HepG2 (cell line): ENCODE data around the gene NACC2. TPM values are rescaled to one million over a fixed set of nuclear protein-coding genes. Genes with fewer than 3 reads are reported as not detected.

Experiments
- EZH2 ChIP-seq: conservative IDR thresholded peaks from 2 replicates; pipeline ENCODE4 v1.6.1; 2012; ENCODE audit warnings: mild to moderate bottlenecking, low read depth, low read length, moderate library complexity
- FOXK2 ChIP-seq: fragments of 450-650 bp; IDR thresholded peaks from 2 replicates; pipeline ENCODE4 v1.6.1; 2016
- HMG20B ChIP-seq: conservative IDR thresholded peaks from 2 replicates; pipeline ENCODE4 v1.6.1; 2016; ENCODE audit warnings: missing genetic modification reagents, missing compliant biosample characterization
- HMGA1 ChIP-seq: sonication (generic); formaldehyde crosslinking; conservative IDR thresholded peaks from 2 replicates; pipeline ENCODE4 v1.4.0; 2020; ENCODE audit warnings: missing genetic modification reagents
- IKZF4 ChIP-seq: sonication (generic); formaldehyde crosslinking; IDR thresholded peaks from 2 replicates; pipeline ENCODE4 v1.5.1; 2020; ENCODE audit warnings: borderline replicate concordance, mild to moderate bottlenecking, low read depth, missing genetic modification reagents; ENCODE audit errors: not compliant biosample characterization
- KDM2A ChIP-seq: sonication (generic); formaldehyde crosslinking; IDR thresholded peaks from 2 replicates; pipeline ENCODE4 v1.4.0; 2020; ENCODE audit warnings: low read depth, missing genetic modification reagents, borderline replicate concordance
- KMT2B ChIP-seq: IDR thresholded peaks from 2 replicates; pipeline ENCODE4 v1.6.1; 2016; ENCODE audit warnings: missing genetic modification reagents, missing compliant biosample characterization
- PHB2 ChIP-seq: fragments of 450-650 bp; IDR thresholded peaks from 2 replicates; pipeline ENCODE4 v1.6.1; 2018; ENCODE audit not compliant: partially characterized antibody
- RBFOX2 ChIP-seq: fragments of 200-400 bp; formaldehyde crosslinking; IDR thresholded peaks from 2 replicates; pipeline ENCODE4 v1.6.1; 2017; ENCODE audit warnings: low read depth, mild to moderate bottlenecking, low read length
- REL ChIP-seq: sonication (generic); formaldehyde crosslinking; conservative IDR thresholded peaks from 2 replicates; pipeline ENCODE4 v1.8.0; 2022; ENCODE audit warnings: mild to moderate bottlenecking, missing genetic modification reagents, moderate library complexity
- SRSF4 ChIP-seq: fragments of 200-400 bp; formaldehyde crosslinking; IDR thresholded peaks from one replicate; pipeline ENCODE4 v1.6.1; 2018; ENCODE audit warnings: mild to moderate bottlenecking, low read depth, low read length, moderate library complexity; ENCODE audit not compliant: poor library complexity, severe bottlenecking
- ZBTB46 ChIP-seq: sonication (generic); formaldehyde crosslinking; IDR thresholded peaks from 2 replicates; pipeline ENCODE4 v1.4.0; 2020; ENCODE audit warnings: mild to moderate bottlenecking, missing genetic modification reagents, borderline replicate concordance
- ZNF101 ChIP-seq: sonication (generic); formaldehyde crosslinking; IDR thresholded peaks from 2 replicates; pipeline ENCODE4 v1.4.0; 2020; ENCODE audit warnings: mild to moderate bottlenecking, low read depth, missing genetic modification reagents, borderline replicate concordance
- ZNF180 ChIP-seq: sonication (generic); formaldehyde crosslinking; IDR thresholded peaks from 2 replicates; pipeline ENCODE4 v1.4.0; 2020; ENCODE audit warnings: low read depth, missing genetic modification reagents, borderline replicate concordance
- ZNF33B ChIP-seq: sonication (generic); formaldehyde crosslinking; IDR thresholded peaks from 2 replicates; pipeline ENCODE4 v1.5.1; 2020; ENCODE audit warnings: mild to moderate bottlenecking, missing genetic modification reagents
- ZNF615 ChIP-seq: sonication (generic); formaldehyde crosslinking; IDR thresholded peaks from 2 replicates; pipeline ENCODE4 v1.5.0; 2020; ENCODE audit warnings: mild to moderate bottlenecking, missing genetic modification reagents, borderline replicate concordance
- ZNF792 ChIP-seq: IDR thresholded peaks from 2 replicates; pipeline ENCODE4 v1.6.1; 2016
- polyA plus RNA-seq, 8 experiments: library from polyadenylated mRNA; depleted of rRNA in 3 of 8; stranded (reverse) in 7 of 8; unstranded in 1 of 8; fragments of >200 nt; fragmentation: Illumina TruSeq in 4 of 8; extraction: Trizol in 4 of 8; gene quantifications; 2 replicates each; pipeline versions ENCODE4 v1.2.1 to v1.2.3, GENCODE V29; 2011 to 2016; ENCODE audit warnings: low read depth in 4 of 8, missing spikeins in 1 of 8, mixed read lengths in 1 of 8; ENCODE audit not compliant: insufficient read depth in 1 of 8
- total RNA-seq, 5 experiments: library from RNA; depleted of rRNA; stranded (reverse); fragments of >200 nt; fragmentation: Illumina TruSeq; extraction: Trizol; gene quantifications; 2 replicates each; pipeline ENCODE4 v1.2.3, GENCODE V29; 2016; ENCODE audit warnings: low read depth in 1 of 5
- TF ChIP-seq, protein P1 (sequence below), 2 experiments: sonication (generic) in 1 of 2; formaldehyde crosslinking in 1 of 2; IDR thresholded peaks; 2 replicates each; pipeline versions ENCODE4 v1.4.0 to v1.6.1; 2016 to 2020; ENCODE audit warnings: borderline replicate concordance in 1 of 2, low read depth in 1 of 2, mild to moderate bottlenecking in 1 of 2, missing genetic modification reagents in 1 of 2
- TF ChIP-seq, protein P2 (sequence below): sonication (generic); formaldehyde crosslinking; IDR thresholded peaks from 2 replicates; pipeline ENCODE4 v1.4.0; 2020; ENCODE audit warnings: missing genetic modification reagents
- TF ChIP-seq, protein P3 (sequence below): sonication (generic); formaldehyde crosslinking; conservative IDR thresholded peaks from 2 replicates; pipeline ENCODE4 v1.8.1; 2023; ENCODE audit warnings: missing genetic modification reagents

NACC2 gene
- total and polyA plus RNA-seq, 2 of the 13 experiments (the other 11 are each of a cell fraction or from before 2014, with no cell fraction given) = 5.9 to 12.3 TPM

GRCh38 chr9:135990468-135991429 is 104.3 kb downstream of the NACC2 start (continued):
- TF ChIP-seq, protein P1, sequence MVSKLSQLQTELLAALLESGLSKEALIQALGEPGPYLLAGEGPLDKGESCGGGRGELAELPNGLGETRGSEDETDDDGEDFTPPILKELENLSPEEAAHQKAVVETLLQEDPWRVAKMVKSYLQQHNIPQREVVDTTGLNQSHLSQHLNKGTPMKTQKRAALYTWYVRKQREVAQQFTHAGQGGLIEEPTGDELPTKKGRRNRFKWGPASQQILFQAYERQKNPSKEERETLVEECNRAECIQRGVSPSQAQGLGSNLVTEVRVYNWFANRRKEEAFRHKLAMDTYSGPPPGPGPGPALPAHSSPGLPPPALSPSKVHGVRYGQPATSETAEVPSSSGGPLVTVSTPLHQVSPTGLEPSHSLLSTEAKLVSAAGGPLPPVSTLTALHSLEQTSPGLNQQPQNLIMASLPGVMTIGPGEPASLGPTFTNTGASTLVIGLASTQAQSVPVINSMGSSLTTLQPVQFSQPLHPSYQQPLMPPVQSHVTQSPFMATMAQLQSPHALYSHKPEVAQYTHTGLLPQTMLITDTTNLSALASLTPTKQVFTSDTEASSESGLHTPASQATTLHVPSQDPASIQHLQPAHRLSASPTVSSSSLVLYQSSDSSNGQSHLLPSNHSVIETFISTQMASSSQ (IDR thresholded peaks at IDR 0.05; ENCODE audit: low read depth) = no peak
- TF ChIP-seq, protein P1 (CRISPR knock-in tag; IDR thresholded peaks at IDR 0.05; ENCODE audit: borderline replicate concordance) = no peak
- TF ChIP-seq HMGA1 (CRISPR knock-in tag) = no peak
- TF ChIP-seq ZNF33B (CRISPR knock-in tag) = 0 out of 2 replicates have a peak, but pooled peaks have one; percentile 58
- TF ChIP-seq EZH2 = no peak
- TF ChIP-seq ZNF180 (CRISPR knock-in tag) = no peak
- no peak for TF ChIP-seq ZNF101 (CRISPR knock-in tag)
- no peak for TF ChIP-seq HMG20B (CRISPR knock-in tag)
- no peak for TF ChIP-seq RBFOX2
- TF ChIP-seq, protein P2, sequence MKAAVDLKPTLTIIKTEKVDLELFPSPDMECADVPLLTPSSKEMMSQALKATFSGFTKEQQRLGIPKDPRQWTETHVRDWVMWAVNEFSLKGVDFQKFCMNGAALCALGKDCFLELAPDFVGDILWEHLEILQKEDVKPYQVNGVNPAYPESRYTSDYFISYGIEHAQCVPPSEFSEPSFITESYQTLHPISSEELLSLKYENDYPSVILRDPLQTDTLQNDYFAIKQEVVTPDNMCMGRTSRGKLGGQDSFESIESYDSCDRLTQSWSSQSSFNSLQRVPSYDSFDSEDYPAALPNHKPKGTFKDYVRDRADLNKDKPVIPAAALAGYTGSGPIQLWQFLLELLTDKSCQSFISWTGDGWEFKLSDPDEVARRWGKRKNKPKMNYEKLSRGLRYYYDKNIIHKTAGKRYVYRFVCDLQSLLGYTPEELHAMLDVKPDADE (CRISPR knock-in tag) = no peak
- TF ChIP-seq KMT2B (CRISPR knock-in tag) = no peak
- TF ChIP-seq ZNF615 = no peak
- TF ChIP-seq REL (CRISPR knock-in tag) = no peak
- TF ChIP-seq KDM2A = no peak
- TF ChIP-seq PHB2 = no peak
- no peak for TF ChIP-seq IKZF4 (CRISPR knock-in tag)
- TF ChIP-seq, protein P3, sequence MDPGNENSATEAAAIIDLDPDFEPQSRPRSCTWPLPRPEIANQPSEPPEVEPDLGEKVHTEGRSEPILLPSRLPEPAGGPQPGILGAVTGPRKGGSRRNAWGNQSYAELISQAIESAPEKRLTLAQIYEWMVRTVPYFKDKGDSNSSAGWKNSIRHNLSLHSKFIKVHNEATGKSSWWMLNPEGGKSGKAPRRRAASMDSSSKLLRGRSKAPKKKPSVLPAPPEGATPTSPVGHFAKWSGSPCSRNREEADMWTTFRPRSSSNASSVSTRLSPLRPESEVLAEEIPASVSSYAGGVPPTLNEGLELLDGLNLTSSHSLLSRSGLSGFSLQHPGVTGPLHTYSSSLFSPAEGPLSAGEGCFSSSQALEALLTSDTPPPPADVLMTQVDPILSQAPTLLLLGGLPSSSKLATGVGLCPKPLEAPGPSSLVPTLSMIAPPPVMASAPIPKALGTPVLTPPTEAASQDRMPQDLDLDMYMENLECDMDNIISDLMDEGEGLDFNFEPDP (CRISPR knock-in tag) = no peak
- TF ChIP-seq ZBTB46 (CRISPR knock-in tag) = no peak
- TF ChIP-seq FOXK2 = no peak
- no peak for TF ChIP-seq ZNF792 (CRISPR knock-in tag)
- TF ChIP-seq SRSF4 = no peak
